GM18861 (cell line): ENCODE results near the gene FAM50A.
"Not testable (repeated sequence)": the region's sequence is repeated elsewhere in the genome, so short reads cannot be mapped to it uniquely, and the experiment has no call there.

Experiments used
- ATAC-seq: cut with Tn5 transposase; IDR thresholded peaks from one replicate; pipeline ENCODE4 v1.9.1; 2021; ENCODE audit not compliant: unreplicated experiment

The FAM50A gene

DNA sequence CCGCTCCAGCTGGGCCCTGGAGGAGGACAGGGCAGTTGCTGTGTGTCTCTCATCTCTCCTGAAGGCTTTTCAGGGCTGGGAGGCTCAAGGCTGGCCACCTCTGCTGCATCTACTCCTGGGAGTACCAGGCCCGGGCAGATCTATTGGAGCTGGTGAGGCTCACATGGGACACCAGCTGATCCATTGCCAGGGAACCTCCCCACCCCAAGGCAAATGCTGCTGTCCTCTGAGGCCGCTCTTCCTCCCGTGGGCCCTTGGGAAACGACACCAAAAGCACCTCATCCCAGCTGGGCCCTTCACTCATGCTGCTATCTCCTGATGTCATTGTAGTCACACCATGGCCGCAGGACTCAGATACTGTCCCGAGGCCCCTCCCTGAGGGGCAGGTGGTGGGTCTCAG lies 38.8 kb downstream of the FAM50A start:
- ATAC-seq = no peak

DNA sequence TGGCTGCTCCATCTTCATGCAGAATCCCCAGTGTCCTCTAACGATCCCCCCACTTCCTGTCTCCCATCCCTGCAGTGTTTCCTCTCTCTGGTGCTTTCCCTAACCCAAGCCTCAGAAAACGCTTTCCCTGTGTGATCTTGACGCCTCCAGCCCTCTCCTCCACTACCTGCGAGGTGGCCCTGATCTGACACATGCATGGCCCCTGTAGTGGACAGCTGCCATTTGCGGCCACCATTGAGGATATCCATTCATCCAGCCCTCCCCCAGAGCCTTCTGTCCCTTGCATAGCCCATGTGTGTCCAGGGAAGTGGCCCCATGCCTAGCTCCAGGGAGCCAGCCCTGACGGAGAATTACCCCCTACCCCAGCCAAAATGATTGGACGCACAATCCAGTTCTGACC lies 39.4 kb downstream of the FAM50A start:
- ATAC-seq = no peak

DNA sequence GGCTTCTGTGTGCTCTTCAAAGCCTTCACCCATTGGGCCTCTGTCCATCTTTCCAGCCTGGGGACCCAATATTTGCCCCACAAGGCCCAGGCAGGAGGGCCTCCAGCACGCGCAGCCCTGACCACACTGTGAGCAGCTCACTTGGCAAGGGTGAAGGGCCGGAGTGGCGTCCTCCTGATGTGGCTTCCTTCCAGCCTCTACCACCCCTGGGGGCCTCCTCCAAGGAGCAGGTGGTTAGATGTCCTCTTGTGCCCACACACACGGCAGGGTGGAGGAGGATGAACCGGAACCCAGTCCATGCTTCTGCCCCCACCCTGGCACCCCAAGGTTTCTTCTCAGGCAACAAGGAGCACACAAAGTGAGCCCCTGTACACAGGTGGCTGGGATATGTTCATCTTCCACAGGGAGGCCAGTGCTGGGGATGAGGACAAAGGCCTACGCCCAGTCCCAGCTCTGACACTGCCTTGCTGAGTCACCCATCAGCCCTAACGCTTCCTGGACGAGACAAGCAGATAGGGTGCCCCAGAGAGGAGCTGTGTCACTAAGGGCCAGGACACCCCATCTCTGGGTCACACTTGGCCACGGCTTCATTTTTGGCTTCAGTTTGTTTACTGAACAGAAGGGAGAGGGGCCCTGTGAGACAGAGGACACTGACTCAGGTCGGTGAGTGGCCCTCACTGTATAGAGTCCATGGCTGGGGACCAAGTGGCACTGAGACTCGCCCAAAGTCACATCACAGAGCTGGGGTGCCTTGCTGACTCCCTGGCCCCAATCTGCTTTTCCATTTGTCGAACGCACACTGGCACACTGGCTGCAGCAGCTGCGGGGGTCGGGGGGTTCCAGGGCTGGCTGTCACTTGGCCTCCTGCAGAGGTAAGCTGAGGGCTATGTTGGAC lies 40.6 kb downstream of the FAM50A start:
- ATAC-seq = no peak

DNA sequence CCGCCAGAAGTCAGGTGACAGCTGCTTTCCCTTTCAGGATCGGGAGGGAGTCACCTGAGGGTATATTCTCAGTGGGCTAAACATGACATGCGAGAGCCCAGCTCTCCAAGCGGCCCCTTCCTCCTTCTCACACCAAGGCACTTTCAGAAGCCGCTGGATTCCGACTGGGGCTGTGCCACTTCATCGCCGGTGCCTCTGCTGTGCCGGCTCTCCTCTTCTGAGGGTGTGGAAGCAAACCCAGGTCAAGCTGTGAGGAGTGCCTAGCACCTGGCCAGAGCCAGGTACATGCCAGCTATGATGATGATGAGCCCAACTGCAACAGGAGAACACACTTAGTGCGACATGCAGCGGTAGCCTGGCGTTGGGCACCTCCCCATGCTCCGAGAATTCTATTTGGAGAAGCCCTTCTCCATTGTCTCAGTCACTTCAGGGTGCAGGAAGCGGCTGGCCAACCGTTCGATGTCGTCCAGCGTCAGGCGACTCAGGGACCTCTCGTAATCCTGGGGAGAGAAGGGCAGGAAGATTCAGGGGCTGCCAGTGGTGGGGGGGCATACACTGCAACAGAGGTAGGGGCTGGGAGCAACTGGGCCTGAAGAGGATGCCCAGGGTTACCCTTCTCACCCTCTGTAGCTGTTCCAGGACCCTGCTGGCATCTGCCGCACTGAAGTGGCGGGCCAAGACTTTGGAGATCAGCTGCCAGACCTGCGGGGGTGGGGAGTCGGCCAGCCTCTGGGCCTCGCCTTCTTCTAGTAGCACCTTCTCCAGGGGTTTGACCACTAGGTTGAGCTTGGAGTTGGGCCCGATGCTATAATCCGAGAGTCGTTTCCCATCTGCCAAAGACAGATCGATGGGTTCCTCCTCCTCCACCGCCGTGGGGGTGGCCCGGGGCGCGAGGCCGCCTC lies 41.5 kb downstream of the FAM50A start:
- ATAC-seq = no peak

DNA sequence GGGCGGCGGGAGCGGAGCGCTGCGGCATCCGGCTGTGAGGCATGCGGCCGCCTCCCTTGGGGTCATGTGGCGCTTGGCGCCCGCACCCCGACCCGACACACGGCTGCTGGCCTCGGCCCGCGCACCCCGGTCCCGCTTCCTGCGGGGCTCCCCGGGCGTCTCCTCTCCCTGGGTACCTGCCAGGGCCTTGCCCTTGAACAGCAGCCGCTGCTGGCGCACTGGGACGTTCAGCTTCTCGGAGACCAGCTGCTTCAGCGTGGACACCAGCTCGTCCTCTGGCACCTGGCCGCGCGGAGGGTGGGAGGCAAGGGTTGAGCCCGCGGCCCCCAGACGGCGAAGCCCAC lies 42.1 kb downstream of the FAM50A start:
- ATAC-seq = no peak

DNA sequence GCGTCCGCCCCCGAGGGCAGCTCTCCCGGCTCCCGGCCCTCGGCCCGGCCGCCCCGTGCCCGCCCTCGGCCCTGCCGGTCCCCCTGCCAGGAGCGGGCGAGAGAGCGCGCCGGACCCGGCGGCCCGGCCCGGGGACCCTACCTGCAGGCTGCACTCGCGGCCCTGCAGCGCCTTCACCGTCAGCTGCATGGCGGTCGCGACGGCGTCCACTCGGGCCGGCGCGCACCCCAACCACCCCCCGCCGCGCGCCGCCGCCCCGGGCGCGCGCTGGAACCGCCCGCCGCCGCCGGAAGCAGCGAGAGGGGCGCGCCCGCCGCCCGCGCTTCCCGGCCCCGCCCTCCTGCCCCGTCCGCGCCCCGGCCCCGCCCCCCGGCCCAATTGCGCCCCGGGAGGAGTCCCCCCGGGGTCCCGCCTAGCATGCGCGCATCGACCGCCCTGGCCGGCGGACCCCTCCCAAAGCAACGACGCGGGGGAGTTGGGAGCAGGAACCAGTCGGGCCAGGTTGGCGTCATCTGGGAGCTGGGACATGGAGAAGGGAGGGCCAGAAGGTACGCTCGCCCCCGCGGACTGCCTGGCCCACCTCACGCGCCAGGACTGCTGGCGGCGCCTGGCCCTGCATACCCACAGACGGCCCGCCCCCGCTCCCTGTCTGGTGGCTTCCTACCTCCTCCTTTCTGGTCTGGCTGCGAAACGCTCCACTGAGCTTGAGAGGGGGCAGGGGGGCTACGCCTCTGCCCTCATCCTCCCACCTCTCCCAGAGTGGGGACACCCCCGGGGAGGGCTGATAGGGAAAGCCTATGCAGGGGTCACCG lies 42.7 kb downstream of the FAM50A start, which contains the start of gene UBL4A:
Gene UBL4A, minus strand, starts transcription at position 220 of the 812 bp plus-strand sequence. Its CDS starts 31 bp downstream, at position 189.
- ATAC-seq = no peak

DNA sequence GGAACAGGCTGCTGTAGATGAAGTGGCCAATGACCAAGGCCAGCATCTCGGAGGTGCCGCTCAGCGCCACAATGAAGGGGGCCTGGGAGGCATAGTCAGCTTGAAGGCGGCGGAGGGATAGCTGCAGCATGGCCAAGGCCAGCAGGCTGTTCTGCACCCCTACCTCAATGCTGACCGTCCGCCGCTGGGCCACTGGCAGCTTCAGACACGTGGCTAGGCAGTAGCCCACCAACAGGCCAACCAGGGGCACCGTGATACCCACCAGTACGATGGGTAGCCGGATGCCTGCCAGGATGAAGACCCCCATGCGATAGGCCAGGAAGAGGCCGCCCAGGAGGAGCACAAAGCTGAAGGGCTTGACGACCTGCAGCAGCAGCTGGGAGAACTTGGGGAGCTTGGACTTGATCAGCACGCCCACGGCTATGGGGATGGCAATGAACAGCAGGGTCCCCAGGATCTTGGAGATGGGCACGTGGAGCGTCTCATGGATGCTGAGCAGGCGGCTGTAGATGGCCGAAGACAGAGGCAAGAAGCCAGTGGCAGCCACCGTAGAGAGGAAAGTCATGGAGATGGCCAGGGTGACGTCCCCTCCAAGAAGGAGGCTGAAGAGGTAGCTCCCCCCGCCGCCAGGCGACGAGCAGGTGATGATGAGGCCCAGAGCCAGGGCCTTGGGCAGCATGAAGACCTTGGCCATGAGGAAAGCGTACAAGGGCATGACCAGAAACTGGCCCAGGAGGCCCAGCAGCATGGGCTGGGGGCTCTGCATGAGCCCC lies 43.8 kb downstream of the FAM50A start:
- ATAC-seq = no peak

DNA sequence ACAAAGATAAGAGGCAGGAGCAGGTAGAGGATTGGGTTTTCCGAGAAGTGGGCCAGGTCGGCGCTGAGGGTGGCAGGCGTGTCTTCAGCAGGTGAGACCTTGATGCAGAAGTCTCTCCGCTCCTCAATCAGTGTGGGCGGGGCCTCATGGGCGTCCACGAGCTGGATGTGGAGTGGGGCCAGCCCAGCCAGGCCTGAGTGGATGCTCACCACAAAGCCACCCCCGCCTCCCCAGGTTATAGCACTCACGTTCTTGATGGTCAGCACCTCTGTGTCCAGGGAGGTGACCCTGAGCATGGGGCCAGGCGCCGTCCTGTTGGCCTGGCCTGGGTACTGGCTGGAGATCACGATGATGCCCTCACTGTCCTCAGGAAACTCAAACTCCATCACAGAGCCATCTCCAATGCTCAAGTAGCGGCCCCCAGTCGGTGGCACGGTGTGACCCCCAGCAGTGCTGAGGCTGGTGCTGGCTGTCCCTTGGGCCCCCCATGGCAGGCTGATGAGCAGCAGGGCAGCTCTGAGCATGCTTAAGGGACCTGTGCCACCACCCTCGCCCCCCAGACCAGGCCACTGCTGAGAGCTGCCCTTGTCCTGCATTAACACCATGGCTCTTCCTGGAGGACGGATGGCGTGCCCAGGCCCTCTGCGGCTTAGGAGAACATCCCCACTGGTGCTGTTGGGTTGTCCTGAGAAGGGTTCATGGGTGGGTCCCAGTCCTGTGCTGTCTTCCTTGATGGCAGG lies 44.6 kb downstream of the FAM50A start:
- no peak for ATAC-seq

DNA sequence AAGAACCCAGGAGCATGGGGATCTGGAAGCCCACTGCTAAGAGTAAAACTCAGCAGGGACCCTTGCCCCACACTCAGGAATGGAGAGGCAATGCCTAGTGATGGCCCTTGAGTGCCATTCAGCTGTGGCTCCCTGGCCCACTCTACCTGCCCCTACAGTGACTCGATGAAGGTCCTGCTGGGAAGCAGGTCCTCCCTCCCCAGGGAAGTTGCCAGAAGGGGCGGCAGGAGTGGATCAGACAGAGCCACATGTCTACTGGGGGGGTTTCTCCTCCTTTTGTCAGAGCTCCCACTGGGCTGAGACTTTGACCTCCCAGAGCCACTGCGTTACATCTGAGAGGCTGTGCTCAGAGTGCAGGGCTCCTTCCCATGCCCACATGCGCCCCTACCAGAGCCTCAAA lies 45.2 kb downstream of the FAM50A start:
- no peak for ATAC-seq

DNA sequence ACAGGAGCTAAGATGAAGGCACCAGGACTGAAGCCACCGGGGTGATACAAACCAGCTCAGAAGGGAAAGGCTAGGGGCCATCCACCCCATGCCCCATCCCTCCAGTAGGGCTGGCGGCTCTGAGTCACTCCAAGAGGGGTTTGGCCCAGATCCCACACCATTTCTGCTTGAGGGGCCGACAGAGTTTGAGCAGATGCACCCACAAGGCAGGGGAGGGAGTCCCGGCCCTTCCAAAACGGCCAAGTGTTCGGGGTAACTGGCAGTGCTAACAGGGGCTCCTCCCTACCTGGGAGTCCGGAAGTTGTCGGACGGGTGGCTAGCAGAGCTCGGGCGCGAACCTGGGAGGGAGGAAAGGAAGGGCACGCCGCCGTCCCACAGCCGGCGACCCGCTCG lies 46.1 kb downstream of the FAM50A start:
- ATAC-seq = peak; percentile 5

DNA sequence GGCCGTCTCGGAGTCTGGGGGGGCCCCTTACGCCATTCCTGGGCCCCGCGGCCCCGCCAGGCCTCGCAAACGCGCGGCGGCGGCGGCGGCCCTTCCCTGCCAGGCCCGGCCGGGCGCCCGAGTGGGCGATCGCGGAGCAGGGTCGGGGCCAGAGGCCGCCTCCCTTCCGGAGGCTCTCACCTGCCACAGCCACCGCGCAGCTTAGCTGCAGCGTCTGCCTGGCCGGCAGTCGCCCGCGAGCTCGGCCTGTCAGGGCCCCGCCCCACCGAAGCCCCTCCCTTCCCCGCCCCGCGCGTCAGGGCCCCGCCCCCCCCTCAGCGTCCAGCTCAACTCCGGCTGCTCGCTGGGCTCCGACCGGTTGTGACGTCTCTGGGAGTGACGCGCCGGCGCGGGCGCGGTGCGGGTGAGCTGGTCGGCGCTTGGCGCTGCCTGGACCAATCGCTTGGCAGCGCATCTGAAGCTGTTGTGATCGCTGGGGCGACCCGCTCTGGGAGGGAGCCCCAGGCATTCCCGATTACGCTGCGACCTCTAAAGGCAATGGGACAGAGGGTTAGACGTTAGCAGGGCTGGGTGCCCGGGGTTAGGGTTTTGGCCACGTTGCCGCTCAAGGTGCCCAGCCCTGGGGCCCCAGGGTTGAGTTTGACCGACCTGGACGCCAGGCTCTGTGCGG lies 46.6 kb downstream of the FAM50A start, which contains the start of gene SLC10A3:
Gene SLC10A3, minus strand, starts transcription at position 216 of the 670 bp plus-strand sequence. CDS start 1,689 bp downstream, outside the sequence.
- peak; percentile 73 for ATAC-seq

DNA sequence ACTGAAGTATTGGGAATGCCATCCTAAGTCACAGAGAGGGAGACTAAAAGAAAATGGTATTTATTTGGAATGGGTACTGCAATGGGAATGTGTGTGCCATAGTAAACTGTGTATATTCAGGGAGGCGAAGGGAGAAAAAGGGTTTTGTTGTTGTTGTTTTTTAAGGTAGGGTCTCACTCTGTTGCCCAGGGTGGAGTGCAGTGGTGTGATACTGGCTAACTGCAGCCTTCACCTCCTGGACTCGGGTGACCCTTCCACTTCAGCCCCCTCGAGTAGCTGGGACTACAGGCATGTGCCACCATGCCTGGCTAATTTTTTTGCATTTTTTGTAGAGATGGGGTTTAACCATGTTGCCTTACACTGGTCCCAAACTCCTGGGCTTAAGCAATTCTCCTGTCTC lies 50.8 kb downstream of the FAM50A start:
- no peak for ATAC-seq

DNA sequence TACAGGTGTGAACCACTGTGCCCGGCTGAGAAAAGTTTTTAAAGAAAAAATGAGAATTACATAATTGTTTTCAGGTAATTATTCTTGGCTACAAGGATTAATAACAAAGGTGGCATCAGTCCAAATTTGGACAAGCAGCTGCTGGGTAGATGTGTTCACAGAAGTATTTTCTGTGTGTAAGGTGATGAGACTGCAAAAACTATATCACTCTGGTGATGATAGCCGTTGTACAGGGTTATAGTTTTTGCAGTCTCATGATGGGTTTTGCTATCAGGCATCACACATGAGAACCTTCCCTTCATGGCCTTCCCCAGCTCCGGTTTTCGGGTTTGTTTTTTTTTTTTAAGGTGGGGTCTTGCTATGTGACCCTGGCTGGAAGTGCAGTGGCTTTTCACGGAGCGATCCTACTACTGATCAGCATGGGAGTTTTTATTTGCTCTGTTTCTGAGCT lies 51.6 kb downstream of the FAM50A start:
- ATAC-seq = no peak

DNA sequence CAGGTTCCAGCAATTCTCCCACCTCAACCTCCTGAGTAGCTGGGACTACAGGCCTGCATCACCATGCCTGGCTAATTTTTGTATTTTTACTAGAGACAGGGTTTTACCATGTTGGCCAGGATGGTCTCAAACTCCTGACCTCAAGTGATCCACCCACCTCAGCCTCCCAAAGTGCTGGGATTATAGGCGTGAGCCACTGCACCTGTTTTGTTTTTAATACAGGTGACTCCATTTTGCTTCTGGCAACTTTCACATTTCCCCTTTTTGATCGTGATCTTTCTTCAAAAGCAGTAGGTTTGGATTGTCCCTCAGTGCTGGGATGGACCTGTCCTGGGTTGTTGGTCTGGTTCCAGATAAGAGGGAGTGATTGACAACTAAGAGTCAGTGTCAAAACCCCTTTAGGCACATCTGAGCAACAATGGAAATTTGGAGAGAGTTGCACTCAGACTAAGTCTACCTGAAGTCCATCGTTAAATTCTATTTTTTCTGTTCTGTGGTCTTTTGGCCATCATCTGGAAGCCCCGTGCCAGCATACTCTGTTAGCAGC lies 52.7 kb downstream of the FAM50A start:
- ATAC-seq = not testable (repeated sequence)
